ENCODE data around the gene CEL. TPM values are rescaled to one million over a fixed set of nuclear protein-coding genes. Genes with fewer than 3 reads are reported as not detected.
"Not testable (repeated sequence)": the region's sequence is repeated elsewhere in the genome, so short reads cannot be mapped to it uniquely, and the experiment has no call there.

CEL gene
- total RNA-seq, 2 donors from 2014 or later = 0.94 to 1.9 TPM

- Histone ChIP-seq H3K4me3 (no peak overlapping the region), H3K27ac (no peak overlapping the region)
These were observed 5.2 kb downstream of the CEL start for GRCh38 chr9:133067006-133067405.

GRCh38 chr9:133067813-133068212, 6.0 kb downstream of the CEL start:
- no peak for DNase-seq (ENCODE audit: low spot score)
- no peaks in the 10 kb centered on the region for H3K9me3 ChIP-seq

More at GRCh38 chr9:133067006-133067405, 5.2 kb downstream of the CEL start:
- no peak for TF ChIP-seq CTCF (IDR thresholded peaks at IDR 0.05)
- Histone ChIP-seq H3K36me3 (no peaks in the 10 kb centered on the region), H3K4me1 (no peaks in the 10 kb centered on the region), H3K9me3 (no peaks in the 10 kb centered on the region), H3K27me3 (no peaks in the 10 kb centered on the region)
- DNase-seq (ENCODE audit: low spot score) = no peak

GRCh38 chr9:133068431-133068830, 6.7 kb downstream of the CEL start:
- not testable (repeated sequence) for H3K9me3 ChIP-seq; H3K36me3 ChIP-seq; H3K27me3 ChIP-seq; DNase-seq (ENCODE audit: low spot score); H3K4me3 ChIP-seq; H3K4me1 ChIP-seq; H3K27ac ChIP-seq

More at GRCh38 chr9:133067813-133068212, 6.0 kb downstream of the CEL start:
- Histone ChIP-seq H3K4me1 (no peaks in the 10 kb centered on the region), H3K27me3 (no peaks in the 10 kb centered on the region), H3K4me3 (no peak overlapping the region), H3K36me3 (no peaks in the 10 kb centered on the region), H3K27ac (no peak overlapping the region)
- no peak for TF ChIP-seq CTCF (IDR thresholded peaks at IDR 0.05)

GRCh38 chr9:133070500-133070961, 8.8 kb downstream of the CEL start:
- H3K4me1 ChIP-seq; H3K4me3 ChIP-seq; H3K27me3 ChIP-seq; H3K27ac ChIP-seq; DNase-seq (ENCODE audit: low spot score); H3K9me3 ChIP-seq; H3K36me3 ChIP-seq: not testable (repeated sequence)

GRCh38 chr9:133070985-133071384, 9.2 kb downstream of the CEL start:
- H3K27ac ChIP-seq; DNase-seq (ENCODE audit: low spot score); H3K4me1 ChIP-seq; H3K4me3 ChIP-seq; H3K27me3 ChIP-seq; H3K9me3 ChIP-seq; H3K36me3 ChIP-seq: not testable (repeated sequence)

- no peak for DNase-seq (ENCODE audit: low spot score)
- TF ChIP-seq CTCF (IDR thresholded peaks at IDR 0.05) = no peak
- Histone ChIP-seq H3K27ac (no peak overlapping the region), H3K36me3 (no peaks in the 10 kb centered on the region), H3K4me1 (no peaks in the 10 kb centered on the region), H3K27me3 (no peaks in the 10 kb centered on the region), H3K9me3 (no peaks in the 10 kb centered on the region), H3K4me3 (no peak overlapping the region)
These were observed 9.8 kb downstream of the CEL start for GRCh38 chr9:133071484-133072150.

GRCh38 chr9:133072210-133072609, 10.4 kb downstream of the CEL start:
- not testable (repeated sequence) for H3K4me3 ChIP-seq; H3K36me3 ChIP-seq; H3K27me3 ChIP-seq; DNase-seq (ENCODE audit: low spot score); H3K9me3 ChIP-seq; H3K4me1 ChIP-seq; H3K27ac ChIP-seq
